A172 (cell line): ENCODE measurements around the gene TMEM121. TPM values are rescaled to one million over a fixed set of nuclear protein-coding genes. Genes with fewer than 3 reads are reported as not detected.
"Not testable (repeated sequence)": the region's sequence is repeated elsewhere in the genome, so short reads cannot be mapped to it uniquely, and the experiment has no call there.

ENCODE experiments used
- DNase-seq: peaks from one replicate; pipeline ENCODE4 v3.0.0-alpha.2; 2015; ENCODE audit warnings: low spot score
- total RNA-seq: library from RNA; depleted of rRNA; stranded (reverse); fragments of >200 nt; shearing (Covaris generic); gene quantifications from 2 replicates; pipeline ENCODE4 v1.2.3, GENCODE V29; 2014

Gene TMEM121
- total RNA-seq, 1 experiment from 2014 or later = 9.2 TPM

GRCh38 chr14:105547072-105547471, 20.7 kb downstream of the TMEM121 start:
- DNase-seq = not testable (repeated sequence)

DNA sequence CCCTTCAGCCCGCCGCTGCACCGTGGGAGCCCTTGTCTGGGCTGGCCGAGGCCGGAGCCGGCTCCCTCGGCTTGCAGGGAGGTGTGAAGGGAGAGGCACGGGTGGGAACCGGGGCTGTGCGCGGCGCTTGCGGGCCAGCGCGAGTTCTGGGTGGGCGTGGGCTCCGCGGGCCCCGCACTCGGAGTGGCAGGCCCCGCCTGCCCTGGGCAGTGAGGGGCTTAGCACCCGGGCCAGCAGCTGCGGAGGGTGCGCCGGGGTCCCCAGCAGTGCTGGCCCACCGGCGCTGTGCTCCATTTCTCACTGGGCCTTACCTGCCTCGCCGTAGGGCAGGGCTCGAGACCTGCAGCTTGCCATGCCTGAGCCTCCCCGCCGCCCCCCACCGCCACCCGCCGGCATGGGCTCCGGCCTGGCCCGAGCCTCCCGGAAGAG, 21.4 kb downstream of the TMEM121 start:
- DNase-seq = no peak

- DNase-seq = no peak
These were observed 23.1 kb downstream of the TMEM121 start for GRCh38 chr14:105549481-105549880.

DNA sequence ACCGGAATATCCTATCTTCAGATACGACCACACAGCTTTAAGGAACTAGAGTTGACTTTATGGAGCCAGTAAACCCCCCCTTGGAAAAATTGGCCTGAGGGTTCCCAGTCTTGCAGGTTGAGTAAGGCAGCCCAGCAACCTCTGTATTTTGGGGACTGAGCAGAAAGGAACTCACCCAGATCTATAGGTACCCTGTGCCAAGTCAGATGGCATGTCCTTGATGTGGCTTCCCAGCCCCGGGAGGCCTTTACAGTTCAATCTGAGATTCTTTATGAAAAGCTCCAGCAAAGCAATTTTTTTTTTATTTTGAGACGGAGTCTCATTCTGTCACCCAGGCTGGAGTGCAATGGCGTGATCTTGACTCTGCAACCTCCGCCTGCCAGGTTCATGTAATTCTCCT, 27.6 kb downstream of the TMEM121 start:
- no peak for DNase-seq

DNA sequence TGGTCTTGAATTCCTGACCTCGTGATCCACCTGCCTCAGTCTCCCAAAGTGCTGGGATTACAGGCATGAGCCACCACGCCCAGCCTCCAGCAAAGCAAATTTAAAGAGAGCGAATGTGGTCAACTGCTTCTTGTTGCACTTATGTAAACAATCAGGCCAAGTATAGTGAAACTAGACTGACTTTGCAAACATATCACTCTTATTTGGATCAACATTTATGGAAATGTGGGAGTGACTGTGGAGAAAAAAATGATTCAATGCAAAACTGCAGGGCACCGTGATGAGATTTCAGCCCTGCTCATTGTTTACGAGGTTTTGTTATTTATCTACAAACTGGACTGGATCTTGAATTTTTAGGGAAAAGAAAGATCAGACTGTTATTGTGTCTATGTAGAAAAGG, 28.1 kb downstream of the TMEM121 start:
- DNase-seq = no peak

- not testable (repeated sequence) for DNase-seq
These were observed 31.3 kb downstream of the TMEM121 start for GRCh38 chr14:105557671-105558070.

GRCh38 chr14:105558449-105559154, 32.2 kb downstream of the TMEM121 start:
- not testable (repeated sequence) for DNase-seq

- DNase-seq = not testable (repeated sequence)
These were observed 33.1 kb downstream of the TMEM121 start for GRCh38 chr14:105559384-105560047.

GRCh38 chr14:105560048-105560669, 33.8 kb downstream of the TMEM121 start:
- DNase-seq = not testable (repeated sequence)

DNA sequence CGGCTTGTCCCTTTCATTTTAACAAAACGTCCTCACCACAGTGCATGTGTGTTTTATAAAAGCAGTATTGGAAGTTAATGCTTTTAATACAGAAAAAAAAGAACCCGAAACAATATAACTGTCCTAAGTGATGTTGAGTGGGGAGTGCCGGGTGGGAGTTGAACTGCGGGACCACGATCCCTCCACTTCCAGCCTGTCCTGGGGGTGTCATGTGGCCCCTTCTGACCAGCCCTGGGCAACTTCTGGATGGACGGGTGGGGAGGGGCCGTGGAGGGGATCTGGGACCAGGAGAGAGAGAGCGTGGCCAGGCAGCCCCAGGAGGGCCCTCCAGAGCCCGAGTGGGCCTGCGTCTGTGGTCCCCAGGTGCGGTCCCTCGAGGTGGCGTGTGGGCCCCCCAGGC, 35.0 kb downstream of the TMEM121 start:
- DNase-seq = not testable (repeated sequence)

DNA sequence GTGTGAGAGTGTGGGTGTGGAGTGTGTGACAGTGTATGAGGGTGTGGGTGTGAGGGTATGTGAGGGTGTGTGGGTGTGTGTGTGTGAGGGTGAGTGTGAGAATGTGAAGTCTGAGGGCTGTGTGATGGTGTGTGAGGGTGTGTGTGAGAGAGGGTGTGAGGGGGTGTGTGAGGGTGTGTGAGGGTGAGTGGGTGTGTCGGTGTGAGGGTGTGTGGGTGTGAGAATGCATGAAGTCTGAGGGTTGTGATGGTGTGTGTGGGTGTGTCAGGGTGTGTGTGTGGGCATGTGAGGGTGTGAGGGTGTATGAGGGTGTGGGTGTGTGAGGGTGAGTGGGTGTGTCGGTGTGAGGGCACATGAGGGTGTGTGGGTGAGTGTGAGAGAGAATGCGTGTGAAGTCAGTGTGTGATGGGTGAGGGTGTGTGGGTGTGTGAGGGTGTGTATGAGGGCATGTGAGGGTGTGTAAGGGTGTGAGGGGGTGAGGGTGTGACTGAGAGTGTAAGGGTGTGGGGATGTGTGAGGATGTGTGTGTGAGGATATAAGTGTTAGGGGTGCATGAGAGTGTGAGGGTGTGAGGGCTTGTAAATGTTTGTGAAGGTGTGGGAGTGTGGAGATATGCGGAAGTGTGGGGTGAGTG, 36.4 kb downstream of the TMEM121 start:
- no peak for DNase-seq

GRCh38 chr14:105563347-105563737, 37.0 kb downstream of the TMEM121 start:
- no peak for DNase-seq

- DNase-seq = not testable (repeated sequence)
These were observed 38.2 kb downstream of the TMEM121 start for GRCh38 chr14:105564536-105564935.

GRCh38 chr14:105565185-105565919, 39.0 kb downstream of the TMEM121 start:
- not testable (repeated sequence) for DNase-seq

DNA sequence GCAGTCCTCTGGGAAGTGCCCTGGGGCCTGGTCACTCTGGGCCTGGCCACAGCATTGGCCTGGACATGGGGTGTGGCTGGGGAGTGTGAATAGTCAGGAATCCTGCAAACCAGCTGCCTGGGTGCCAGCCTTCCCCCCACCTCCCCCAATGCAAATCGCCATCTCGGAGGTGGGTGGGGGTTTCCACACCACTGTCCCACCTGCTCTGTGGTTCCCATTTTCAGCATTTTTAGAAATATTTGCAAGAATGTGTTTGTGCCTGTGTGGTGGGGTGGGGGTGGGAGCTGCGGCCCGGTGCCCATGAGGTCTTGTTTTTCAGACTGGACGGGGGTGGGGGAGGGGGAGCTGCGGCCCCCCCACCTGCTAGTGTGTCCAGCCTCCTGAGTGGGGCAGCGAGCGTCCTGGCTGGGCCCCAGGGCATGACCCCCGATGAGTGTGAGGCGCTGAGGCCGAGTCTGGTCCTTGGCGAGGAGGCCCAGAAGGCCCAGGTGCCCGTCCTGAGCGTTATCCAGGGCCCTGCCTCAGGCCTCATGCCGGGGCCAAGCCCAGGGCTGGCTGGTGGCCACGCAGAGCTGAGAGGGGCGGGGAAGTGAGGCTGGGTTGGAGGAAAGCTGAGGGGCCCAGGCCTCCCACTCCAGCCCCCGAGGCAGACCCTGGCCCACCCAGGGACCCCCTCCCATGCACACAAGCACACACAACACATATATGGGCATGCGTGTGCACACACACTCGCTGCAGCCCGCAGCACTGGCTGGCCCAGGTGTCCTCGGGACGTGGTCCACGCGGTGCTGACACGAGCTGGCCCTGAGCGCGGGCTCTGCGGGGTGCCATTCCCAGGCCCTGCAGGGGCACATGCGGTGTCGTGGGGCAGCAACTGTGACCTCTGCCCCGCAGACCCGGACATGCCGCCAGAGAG, 40.1 kb downstream of the TMEM121 start:
- DNase-seq = not testable (repeated sequence)

- not testable (repeated sequence) for DNase-seq
These were observed 41.1 kb downstream of the TMEM121 start for GRCh38 chr14:105567164-105568103.

DNA sequence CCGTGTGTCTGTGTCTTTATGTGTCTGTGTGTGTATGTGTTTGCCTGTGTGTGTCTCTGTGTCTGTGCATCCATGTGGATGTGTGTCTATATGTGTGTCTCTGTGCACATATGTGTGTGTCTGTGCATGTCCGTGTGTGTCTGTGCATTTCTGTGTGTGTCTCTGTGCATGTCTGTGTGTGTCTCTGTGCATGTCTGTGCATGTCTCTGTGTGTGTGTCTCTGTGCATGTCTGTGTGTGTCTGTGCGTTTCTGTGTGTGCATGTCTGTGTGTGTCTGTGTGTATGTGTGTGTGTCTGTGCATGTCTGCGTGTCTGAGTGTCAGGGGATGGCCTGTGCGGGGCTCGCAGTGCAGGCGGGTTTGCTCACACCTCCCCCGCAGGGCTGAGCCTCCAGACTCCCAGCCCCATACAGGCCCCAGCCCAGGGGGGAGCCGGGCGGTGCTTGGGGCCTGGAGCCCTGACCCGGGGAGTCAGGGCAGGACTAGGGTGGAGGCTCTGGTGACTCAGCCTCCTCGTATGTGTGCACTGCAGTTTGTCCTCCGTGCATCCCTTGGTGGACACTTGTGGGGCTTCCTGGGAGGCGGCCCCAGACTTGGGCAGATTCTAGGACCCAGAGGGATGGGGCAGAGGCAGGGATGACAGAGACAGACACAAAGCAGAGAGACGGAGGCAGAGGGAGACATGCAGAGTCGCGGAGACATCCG, 41.9 kb downstream of the TMEM121 start:
- peak; percentile 47 for DNase-seq

DNA sequence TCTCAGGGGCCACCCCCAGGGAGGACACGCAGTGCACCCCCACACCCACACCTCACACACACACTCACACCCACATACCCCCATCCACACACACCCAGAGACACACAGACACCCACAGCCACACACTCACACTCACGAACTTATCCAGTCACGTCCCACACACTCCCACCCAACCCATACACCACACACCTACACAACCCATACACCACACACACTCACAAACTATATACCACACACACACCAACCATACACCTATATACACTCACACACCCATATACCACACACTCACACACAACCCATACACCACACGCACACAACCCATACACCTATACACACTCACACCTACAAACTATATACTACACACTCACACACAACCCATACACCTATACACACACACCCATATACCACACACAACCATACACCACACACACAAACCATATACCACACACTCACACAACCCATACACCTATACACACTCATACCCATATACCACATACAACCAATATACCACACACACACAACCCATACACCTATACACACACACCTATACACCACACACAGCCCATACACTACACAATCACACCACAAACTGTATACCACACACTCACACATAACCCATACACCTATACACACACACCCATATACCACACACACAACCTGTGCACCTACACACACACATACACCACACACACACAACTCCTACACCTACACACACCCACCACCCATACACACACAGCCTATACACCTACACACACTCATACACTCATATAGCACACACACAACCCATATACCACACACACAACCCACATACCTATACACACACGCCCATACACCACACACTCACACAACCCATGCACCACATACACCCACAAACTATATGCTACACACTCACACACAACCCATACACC, 42.7 kb downstream of the TMEM121 start:
- DNase-seq = no peak
